Stimulated activated effector memory CD8-positive, alpha-beta T cell treated with anti-CD3 and anti-CD28 coated beads, Interleukin-12 subunit alpha, Interleukin-12 subunit beta, amount 100 ng/mL, for 72 hours (primary cell): Measurements from ENCODE around the gene VEZT.
A peak's percentile ranks its signal among the peaks of the same experiment; 100 is the strongest.

Experiments
- ATAC-seq: fragments of 150-1000 bp; cut with Tn5 transposase; 2 replicates; pipeline ENCODE4 v1.10.0; 2021
- DNase-seq, 2 donors: peaks; one replicate each; pipeline ENCODE4 v3.0.0; 2021 to 2022; ENCODE audit warnings: low spot score in 2 of 2
- H3K27ac Mint-ChIP-seq: one replicate; pipeline ENCODE4 v1.8.0; 2022; ENCODE audit warnings: mild to moderate bottlenecking, mixed read lengths
- H3K36me3 Mint-ChIP-seq: one replicate; pipeline ENCODE4 v1.8.0; 2022; ENCODE audit warnings: mild to moderate bottlenecking, mixed read lengths
- H3K4me1 Mint-ChIP-seq: one replicate; pipeline ENCODE4 v1.8.0; 2022; ENCODE audit warnings: mixed read lengths
- H3K4me3 Mint-ChIP-seq: one replicate; pipeline ENCODE4 v1.8.0; 2022; ENCODE audit warnings: mild to moderate bottlenecking, mixed read lengths
- H3K9me3 Mint-ChIP-seq: one replicate; pipeline ENCODE4 v1.8.0; 2022; ENCODE audit warnings: mixed read lengths

Gene VEZT, protein sequence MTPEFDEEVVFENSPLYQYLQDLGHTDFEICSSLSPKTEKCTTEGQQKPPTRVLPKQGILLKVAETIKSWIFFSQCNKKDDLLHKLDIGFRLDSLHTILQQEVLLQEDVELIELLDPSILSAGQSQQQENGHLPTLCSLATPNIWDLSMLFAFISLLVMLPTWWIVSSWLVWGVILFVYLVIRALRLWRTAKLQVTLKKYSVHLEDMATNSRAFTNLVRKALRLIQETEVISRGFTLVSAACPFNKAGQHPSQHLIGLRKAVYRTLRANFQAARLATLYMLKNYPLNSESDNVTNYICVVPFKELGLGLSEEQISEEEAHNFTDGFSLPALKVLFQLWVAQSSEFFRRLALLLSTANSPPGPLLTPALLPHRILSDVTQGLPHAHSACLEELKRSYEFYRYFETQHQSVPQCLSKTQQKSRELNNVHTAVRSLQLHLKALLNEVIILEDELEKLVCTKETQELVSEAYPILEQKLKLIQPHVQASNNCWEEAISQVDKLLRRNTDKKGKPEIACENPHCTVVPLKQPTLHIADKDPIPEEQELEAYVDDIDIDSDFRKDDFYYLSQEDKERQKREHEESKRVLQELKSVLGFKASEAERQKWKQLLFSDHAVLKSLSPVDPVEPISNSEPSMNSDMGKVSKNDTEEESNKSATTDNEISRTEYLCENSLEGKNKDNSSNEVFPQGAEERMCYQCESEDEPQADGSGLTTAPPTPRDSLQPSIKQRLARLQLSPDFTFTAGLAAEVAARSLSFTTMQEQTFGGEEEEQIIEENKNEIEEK

DNA sequence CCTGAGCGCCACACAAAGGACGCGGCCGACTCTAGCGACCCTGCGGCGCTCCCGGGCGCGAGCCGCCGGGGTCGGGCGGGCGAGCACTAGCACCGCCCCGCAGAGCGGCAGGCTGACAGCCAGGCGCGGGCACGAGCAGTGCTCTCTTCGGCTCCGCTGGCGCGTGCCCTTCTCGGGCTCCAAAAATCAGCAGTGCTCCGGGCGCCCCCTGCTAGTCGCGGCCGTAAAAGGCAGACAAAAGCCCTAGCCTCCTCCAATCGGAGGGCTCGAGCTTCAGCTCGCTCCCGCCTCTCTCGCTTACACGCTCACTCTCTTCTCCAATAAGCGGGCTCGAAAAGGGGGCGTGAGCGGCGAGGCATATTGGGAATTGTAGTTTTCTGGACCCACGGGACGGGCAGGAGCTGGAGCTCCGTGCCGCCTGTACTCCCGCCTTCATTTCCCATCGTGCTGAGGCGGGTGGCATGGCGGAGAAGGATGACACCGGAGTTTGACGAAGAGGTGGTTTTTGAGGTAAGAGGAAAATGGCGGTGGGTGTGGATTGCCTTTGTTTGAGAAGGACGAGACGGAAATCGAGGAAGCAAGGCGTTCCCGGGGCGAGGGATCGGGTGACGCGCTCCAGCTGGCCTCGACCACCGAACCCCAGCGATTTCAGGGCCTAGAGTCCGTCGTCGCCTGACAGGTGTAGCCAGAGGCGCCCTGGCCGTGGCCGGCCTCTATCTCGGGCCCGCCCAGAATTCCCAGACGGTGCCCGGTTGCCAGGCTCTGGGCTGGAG lies at the start of gene VEZT, which contains the start of gene FGD6:
TSS of gene VEZT (plus strand) at position 431 of the 773 bp plus-strand sequence. CDS start at position 475, 44 bp downstream.
TSS of gene FGD6 (minus strand) at position 91 of the 773 bp plus-strand sequence. CDS start 227 bp downstream, outside the sequence.
- H3K9me3 Mint-ChIP-seq: no peaks in the 10 kb centered on the region
- peaks cover 18% of the 10 kb centered on the region for H3K36me3 Mint-ChIP-seq
- H3K4me1 Mint-ChIP-seq: peaks cover 17% of the 10 kb centered on the region
- DNase-seq: peak; percentile 87 to 98
- H3K27ac Mint-ChIP-seq: peak within 1 kb of the TSS; percentile 92
- peak within 1 kb of the TSS; percentile 84 for H3K4me3 Mint-ChIP-seq
- ATAC-seq: peak; percentile 95

DNA sequence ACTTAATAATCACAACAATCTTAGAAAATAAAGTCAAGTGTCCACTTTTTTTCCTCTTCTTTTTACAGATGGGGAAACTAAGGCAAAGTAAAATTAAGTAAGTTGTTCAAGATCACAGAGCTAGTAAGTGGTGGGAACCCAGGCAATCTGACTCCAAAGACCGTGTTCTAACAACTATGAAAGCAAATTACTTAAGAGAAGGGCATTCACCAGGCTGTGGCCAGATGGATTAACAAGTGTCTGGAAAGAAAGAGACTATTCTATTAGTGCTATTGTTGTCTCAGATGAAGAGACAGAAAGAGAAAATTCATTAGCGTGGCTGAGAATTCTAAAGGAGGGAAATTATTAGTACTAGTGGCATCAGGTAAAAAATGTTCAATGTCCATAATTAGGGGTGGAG lies 48.9 kb upstream of the VEZT start:
- DNase-seq: no peak
- no peaks in the 10 kb centered on the region for H3K36me3 Mint-ChIP-seq
- H3K27ac Mint-ChIP-seq: no peak overlapping the region
- no peaks in the 10 kb centered on the region for H3K9me3 Mint-ChIP-seq
- H3K4me1 Mint-ChIP-seq: no peaks in the 10 kb centered on the region
- ATAC-seq: no peak
- H3K4me3 Mint-ChIP-seq: no peak overlapping the region

DNA sequence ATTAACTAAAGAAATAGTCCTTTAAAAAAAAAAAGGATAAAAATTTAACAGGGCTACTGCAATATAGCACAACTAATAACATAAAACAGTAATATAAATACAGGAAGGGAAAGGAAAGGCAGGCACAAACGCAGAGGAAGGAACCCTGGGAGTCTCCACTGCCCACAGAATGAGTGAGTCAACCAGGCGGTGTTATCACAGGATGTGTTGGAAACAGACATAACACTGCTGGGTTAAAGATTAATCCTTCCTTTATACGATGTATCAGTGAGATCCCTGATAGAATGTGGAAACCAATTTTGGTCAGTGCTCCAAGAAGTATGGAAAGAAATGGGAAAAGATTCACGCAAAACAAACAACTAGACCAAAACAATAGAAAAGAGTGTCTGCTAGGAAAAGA lies 48.2 kb upstream of the VEZT start:
- H3K4me3 Mint-ChIP-seq: no peak overlapping the region
- no peak overlapping the region for H3K27ac Mint-ChIP-seq
- ATAC-seq: no peak
- H3K9me3 Mint-ChIP-seq: no peaks in the 10 kb centered on the region
- H3K36me3 Mint-ChIP-seq: no peaks in the 10 kb centered on the region
- no peak for DNase-seq
- no peaks in the 10 kb centered on the region for H3K4me1 Mint-ChIP-seq

DNA sequence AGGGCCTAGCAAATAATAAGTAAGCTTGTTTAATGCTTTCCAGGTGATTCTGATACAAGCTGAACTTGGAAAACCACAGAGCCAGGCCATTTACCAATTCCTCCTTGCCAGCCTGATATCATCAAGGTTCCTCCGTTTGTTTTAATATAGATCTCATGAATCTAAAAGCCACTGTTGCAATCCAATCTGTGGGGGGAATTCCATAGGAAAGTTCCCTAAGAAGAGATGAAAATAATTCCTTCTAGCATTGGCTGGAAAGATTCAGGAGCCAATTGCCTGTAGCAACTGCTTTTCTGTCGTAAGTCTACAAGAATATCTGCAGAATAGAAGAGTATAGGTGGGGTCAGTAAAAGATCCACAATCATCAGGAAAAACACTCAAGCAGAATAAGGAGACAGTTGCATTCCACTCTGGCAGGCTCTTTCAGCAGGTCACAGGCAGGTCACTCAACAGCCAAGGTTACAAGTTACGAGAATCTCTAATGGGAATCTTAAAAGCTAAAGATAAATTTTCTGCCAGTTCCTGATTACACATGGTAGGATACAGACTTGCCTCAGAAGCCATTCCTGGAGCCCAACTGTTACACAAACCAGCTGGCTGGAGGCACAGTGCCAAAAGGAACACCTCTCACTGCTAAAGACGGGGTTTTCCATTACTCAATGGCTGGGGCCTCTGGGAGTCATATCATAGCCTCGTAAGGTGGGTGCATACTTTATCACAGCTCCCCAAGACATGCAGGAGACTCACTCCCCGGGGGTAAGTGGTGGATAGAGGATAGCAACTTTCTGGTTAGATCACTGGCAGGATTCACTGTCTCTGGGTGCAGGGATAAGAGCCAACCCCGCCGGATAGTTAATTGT lies 44.0 kb upstream of the VEZT start:
- no peak overlapping the region for H3K27ac Mint-ChIP-seq
- H3K4me3 Mint-ChIP-seq: no peak overlapping the region
- no peaks in the 10 kb centered on the region for H3K36me3 Mint-ChIP-seq
- no peaks in the 10 kb centered on the region for H3K9me3 Mint-ChIP-seq
- DNase-seq (no peak), ATAC-seq (no peak)
- H3K4me1 Mint-ChIP-seq: no peaks in the 10 kb centered on the region

DNA sequence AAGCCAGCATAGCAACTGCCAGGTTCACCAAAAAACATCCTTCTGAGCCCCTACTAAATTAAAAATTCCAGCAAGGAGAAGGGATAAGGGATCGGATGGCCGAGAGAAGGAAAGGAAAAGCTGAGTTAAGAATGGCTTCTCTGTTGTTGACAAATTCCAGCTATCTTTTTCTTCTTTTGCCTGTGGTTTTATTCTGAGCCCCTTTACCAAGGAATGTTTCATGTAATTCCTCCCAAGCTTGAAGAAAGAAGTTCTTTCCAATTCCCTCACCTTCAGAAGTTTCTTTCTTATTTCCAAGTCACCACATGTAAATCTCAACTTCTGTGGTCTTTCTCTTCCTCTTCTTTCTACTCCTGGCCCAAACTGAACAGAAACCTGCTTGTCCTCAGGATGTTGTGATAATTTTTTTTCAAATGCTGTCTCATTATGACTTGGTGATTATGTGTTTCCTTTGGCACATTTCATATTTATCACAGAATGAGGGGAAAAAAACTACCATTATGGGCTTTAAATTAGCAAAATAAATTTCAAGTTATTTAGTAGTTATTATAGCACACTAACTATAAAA lies 40.3 kb upstream of the VEZT start:
- Mint-ChIP-seq H3K27ac (no peak overlapping the region), H3K4me1 (no peaks in the 10 kb centered on the region), H3K9me3 (no peaks in the 10 kb centered on the region), H3K4me3 (no peak overlapping the region), H3K36me3 (no peaks in the 10 kb centered on the region)
- ATAC-seq (no peak), DNase-seq (no peak)

DNA sequence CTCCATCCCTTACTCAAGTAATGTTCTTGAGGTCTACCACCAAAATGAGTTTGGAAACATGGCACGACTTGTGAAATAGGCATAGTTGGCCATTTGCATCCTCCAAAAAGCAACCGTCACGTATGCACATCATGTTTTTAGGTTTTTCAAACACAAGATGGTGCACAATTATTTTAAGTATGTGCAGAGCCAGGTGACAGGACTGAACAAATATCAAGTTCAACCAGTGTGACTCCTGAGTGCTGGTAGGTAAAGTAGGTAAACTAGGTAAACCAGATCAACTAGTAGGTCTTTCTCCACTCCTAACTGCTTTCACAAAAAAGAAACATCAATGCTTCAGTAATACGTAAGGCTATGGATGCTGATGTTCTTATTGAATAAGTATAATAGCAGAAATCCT lies 39.5 kb upstream of the VEZT start:
- Mint-ChIP-seq H3K4me3 (no peak overlapping the region), H3K4me1 (no peaks in the 10 kb centered on the region), H3K9me3 (no peaks in the 10 kb centered on the region), H3K27ac (no peak overlapping the region), H3K36me3 (no peaks in the 10 kb centered on the region)
- DNase-seq (no peak), ATAC-seq (no peak)

DNA sequence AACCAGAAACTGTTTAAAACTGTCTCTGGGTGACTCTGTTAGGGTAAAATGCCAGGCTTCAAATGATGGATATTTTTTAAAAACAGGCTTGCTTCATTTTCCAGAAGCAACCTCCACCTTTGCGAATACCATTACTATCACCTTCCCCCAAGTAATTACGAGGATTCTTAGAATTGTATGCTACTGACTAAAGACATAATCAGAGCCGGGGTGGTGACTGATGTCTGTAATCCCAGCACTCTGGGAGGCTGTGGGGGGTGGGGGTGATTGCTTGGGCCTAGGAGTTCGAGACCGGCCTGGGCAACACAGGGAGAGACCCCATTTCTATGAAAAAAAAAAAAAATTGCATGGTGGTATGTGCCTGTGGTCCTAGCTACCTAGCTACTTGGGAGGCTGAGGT lies 38.6 kb upstream of the VEZT start:
- H3K27ac Mint-ChIP-seq: no peak overlapping the region

DNA sequence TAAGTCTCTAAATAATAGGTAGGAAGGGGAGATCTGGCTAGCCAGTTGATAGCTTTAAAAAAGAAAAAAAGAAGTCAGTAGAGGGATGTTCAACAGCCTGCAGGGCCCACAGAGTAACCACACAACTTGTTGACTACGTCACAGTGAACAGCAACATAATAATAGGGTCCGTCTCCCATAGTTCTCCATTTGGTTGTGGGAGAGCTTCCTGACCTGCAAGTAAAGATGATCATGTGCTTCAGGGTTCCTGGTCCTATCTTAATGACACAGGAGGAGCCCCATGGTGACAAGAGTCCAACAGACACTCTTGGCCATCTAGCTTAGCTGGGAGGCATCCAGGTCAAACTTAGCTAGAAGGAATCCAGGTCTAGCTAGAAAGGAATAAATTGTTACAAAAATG lies 36.5 kb upstream of the VEZT start:
- no peaks in the 10 kb centered on the region for H3K9me3 Mint-ChIP-seq
- no peak for DNase-seq
- no peak overlapping the region for H3K4me3 Mint-ChIP-seq
- no peak for ATAC-seq
- H3K36me3 Mint-ChIP-seq: no peaks in the 10 kb centered on the region
- no peak overlapping the region for H3K27ac Mint-ChIP-seq
- H3K4me1 Mint-ChIP-seq: no peaks in the 10 kb centered on the region

More for the DNA sequence above, 38.6 kb upstream of the VEZT start:
- no peaks in the 10 kb centered on the region for H3K4me1 Mint-ChIP-seq
- ATAC-seq (no peak), DNase-seq (no peak)
- H3K9me3 Mint-ChIP-seq: no peaks in the 10 kb centered on the region
- no peak overlapping the region for H3K4me3 Mint-ChIP-seq
- H3K36me3 Mint-ChIP-seq: no peaks in the 10 kb centered on the region

DNA sequence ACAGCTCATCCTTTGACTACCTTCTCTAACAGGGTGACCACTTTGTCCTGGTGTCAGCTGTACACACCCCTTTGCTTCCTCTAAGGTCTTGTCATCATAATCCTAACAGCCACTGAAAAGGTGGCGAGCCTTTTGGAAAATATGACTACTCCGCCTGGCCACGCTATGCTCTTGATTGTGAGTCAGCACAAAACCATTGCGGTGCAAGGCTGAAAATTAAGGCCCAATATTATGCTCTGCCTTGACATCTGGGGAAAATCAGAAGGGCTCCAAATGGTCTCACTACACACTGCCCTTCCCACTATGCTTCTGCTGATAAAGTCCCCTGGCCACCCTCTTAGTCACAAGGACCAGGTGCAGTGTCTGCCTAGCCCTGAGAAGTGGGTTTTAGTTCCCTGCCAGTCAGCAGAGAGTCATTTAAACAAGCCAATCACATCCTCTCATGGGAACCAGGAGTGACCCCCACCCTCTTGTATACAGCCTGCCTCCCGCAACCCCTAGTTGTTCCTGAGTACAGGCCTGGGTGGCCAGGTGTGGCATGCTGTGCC lies 34.7 kb upstream of the VEZT start:
- Mint-ChIP-seq H3K9me3 (no peaks in the 10 kb centered on the region), H3K4me3 (no peak overlapping the region), H3K27ac (no peak overlapping the region), H3K36me3 (no peaks in the 10 kb centered on the region), H3K4me1 (no peaks in the 10 kb centered on the region)
- ATAC-seq: peak; percentile 88
- DNase-seq: no peak

DNA sequence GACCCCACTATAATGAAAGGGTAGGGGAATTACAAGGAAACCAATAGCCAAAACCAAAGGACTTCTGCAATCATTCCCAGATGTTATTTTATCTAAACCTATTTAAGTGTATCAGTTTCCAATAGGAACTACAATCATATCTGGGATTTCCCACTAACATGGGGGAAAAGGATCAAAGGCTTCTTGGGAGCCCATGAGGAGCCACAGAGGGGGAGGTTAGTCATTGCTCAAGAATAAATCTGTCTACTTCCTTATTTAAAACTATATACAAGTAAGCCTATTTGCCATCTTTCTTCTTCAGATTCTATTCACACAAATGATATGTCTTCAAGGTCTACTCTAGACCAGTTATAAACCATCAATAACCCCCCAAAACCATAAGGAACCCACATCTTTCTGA lies 33.5 kb upstream of the VEZT start:
- Mint-ChIP-seq H3K27ac (no peak overlapping the region), H3K9me3 (no peaks in the 10 kb centered on the region), H3K36me3 (no peaks in the 10 kb centered on the region), H3K4me3 (no peak overlapping the region), H3K4me1 (no peaks in the 10 kb centered on the region)
- DNase-seq (no peak), ATAC-seq (no peak)

DNA sequence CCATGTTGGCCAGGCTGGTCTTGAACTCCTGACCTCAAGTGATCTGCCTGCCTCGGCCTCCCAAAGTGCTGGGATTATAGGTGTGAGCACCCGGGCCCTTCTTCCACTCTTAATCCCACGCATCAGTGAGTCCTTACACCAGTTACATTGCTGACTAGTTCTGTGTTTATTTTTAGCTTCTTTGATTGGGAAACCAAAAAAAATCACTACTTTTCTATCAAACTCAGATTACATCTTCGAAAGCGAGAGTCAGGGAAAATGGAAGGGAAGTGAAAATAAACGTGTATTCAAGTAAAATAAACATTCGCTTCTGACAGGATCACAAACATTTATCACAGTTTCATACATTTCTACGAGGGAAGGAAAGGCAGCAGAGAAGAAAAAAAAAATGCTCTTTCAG lies 32.5 kb upstream of the VEZT start:
- H3K4me1 Mint-ChIP-seq: no peaks in the 10 kb centered on the region
- H3K4me3 Mint-ChIP-seq: no peak overlapping the region
- no peaks in the 10 kb centered on the region for H3K9me3 Mint-ChIP-seq
- H3K27ac Mint-ChIP-seq: no peak overlapping the region
- DNase-seq: no peak
- no peaks in the 10 kb centered on the region for H3K36me3 Mint-ChIP-seq
- no peak for ATAC-seq

DNA sequence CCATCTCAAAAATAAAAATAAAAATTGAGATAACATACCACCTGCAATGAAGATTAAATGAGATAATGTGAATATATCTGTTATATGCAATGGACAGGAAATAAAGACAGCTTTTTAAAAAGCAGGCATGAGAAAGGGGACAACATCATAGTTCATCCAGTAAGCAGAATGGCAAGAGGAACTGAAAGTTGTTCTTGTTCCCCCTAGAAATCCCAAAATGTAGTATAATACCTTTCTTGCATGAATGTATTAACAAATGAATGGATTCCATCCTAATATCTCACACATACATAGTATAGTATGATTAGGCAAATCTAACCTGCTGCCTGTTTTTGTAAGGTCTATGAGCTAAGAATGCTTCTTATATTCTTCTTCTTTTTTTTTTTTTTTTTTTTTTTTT lies 31.8 kb upstream of the VEZT start:
- Mint-ChIP-seq H3K4me3 (no peak overlapping the region), H3K36me3 (no peaks in the 10 kb centered on the region), H3K9me3 (no peaks in the 10 kb centered on the region), H3K27ac (no peak overlapping the region), H3K4me1 (no peaks in the 10 kb centered on the region)
- DNase-seq: no peak
- no peak for ATAC-seq

DNA sequence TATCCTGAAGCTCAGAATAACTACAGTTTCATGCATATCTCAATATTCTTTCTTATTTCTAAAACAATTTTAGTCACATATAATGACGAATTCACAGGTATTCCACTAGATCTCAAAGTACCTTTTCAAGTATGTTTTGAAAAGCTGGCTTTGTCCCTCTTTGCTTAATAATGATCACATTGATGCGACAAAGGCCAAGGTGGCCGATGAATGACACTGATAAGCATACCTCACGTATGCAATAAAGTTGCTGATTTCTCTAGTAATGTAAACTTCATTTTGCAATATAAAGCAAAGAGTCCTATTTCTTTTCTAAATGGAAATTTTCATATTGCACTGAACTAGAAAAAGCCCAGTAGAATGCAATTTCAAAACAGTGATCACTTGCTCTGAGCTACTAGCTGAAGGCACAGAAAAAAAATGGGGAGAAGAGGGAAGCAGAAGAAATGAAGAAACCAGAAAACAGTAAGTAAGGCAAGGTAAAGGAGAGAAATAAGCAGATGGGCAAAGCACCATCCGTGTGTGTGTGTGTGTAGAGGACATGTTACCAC lies 29.7 kb upstream of the VEZT start:
- Mint-ChIP-seq H3K36me3 (no peaks in the 10 kb centered on the region), H3K4me3 (no peak overlapping the region), H3K9me3 (no peaks in the 10 kb centered on the region), H3K27ac (no peak overlapping the region), H3K4me1 (no peaks in the 10 kb centered on the region)
- no peak for DNase-seq
- ATAC-seq: no peak
